PC-9 (cell line): Measurements from ENCODE around the gene PHF21A.

Experiments used
- CTCF ChIP-seq: fragments of 200-600 bp; sonication (generic); conservative IDR thresholded peaks from 2 replicates; pipeline ENCODE4 v1.6.1; 2017; ENCODE audit warnings: mixed run types, antibody characterized with exemption, mild to moderate bottlenecking, moderate library complexity
- EZH2 ChIP-seq: fragments of 200-600 bp; sonication (generic); IDR thresholded peaks from 2 replicates; pipeline ENCODE4 v1.8.0; 2017; ENCODE audit warnings: antibody characterized with exemption, low read depth

DNA sequence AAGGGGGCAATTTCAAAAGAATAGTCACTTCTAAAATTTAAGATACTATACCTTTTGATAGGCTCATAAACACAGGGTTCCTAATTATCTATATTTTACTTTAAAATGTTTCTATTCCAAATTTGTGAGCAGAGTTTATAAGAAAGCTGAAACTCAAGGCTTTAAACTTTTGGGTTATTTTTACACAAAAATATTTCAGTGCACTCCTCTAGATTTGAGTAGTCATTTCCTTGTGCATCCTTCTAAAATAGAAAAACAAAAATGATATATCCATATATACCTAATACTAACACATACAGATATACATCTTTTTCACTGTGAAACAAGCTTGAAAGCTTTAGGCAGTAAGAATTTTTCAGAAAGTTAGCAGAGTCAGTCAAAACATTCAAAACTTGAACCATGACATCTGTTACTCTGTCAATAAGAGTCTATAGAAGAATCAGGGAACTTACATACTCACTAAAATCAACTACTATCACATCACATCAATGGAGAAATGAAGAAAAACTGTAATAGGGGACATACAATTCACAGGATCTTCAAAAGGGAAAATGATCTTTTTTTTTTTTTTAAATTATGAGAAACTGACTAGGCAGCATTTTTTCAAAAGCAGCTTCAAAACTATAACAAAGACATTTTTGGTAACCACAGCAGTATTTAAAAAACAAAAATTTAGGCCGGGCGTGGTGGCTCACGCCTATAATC lies 5.1 kb downstream of the PHF21A start:
- TF ChIP-seq CTCF (no peak), EZH2 (no peak)
